Kidney (tissue), 14 donors: ENCODE data around the gene EVC2. TPM values are rescaled to one million over a fixed set of nuclear protein-coding genes. Genes with fewer than 3 reads are reported as not detected.
A peak's percentile ranks its signal among the peaks of the same experiment; 100 is the strongest.

Source experiments
- DNase-seq, 5 donors: peaks; one replicate each; pipeline ENCODE4 v3.0.0-alpha.2; 2013 to 2020
- FAIRE-seq: peaks from 2 replicates; lab custom pipeline; 2012; peaks lifted over from hg19 to GRCh38; lab: Jason Lieb, UNC
- H3K27ac ChIP-seq, 2 donors: one replicate each; pipeline ENCODE4 v1.7.0; 2013; ENCODE audit warnings: low read depth in 2 of 2, low read length in 2 of 2, inconsistent platforms in 1 of 2
- H3K27me3 ChIP-seq: one replicate; pipeline ENCODE4 v1.7.1; 2013; ENCODE audit warnings: low read length, inconsistent platforms; ENCODE audit not compliant: control insufficient read depth, insufficient read depth
- H3K36me3 ChIP-seq, 3 donors: one replicate each; pipeline versions ENCODE4 v1.7.0 to v1.7.1; 2013; ENCODE audit warnings: low read length in 3 of 3, control low read depth in 1 of 3, inconsistent platforms in 1 of 3; ENCODE audit not compliant: insufficient read depth in 3 of 3, control insufficient read depth in 2 of 3
- H3K4me1 ChIP-seq, 3 donors: one replicate each; pipeline versions ENCODE4 v1.7.0 to v1.7.1; 2013; ENCODE audit warnings: low read length in 3 of 3, inconsistent platforms in 1 of 3, low read depth in 1 of 3; ENCODE audit not compliant: control insufficient read depth in 2 of 3, insufficient read depth in 2 of 3
- H3K4me3 ChIP-seq, 3 donors: one replicate each; pipeline versions ENCODE4 v1.7.0 to v1.8.1; 2013; ENCODE audit warnings: low read length in 3 of 3, control low read depth in 1 of 3, inconsistent platforms in 1 of 3
- H3K9ac ChIP-seq, 3 donors: one replicate each; pipeline versions ENCODE4 v1.7.0 to v1.7.1; 2013; ENCODE audit warnings: low read length in 3 of 3, control low read depth in 1 of 3, inconsistent platforms in 1 of 3
- H3K9me3 ChIP-seq, 3 donors: one replicate each; pipeline versions ENCODE4 v1.7.0 to v1.7.1; 2013; ENCODE audit warnings: low read length in 3 of 3, control low read depth in 1 of 3, inconsistent platforms in 1 of 3; ENCODE audit not compliant: control insufficient read depth in 2 of 3, insufficient read depth in 1 of 3
- intact Hi-C: fragments of 100-400 bp; cut with DNase I; formaldehyde crosslinking; loops from one replicate; pipeline ENCODE4 v1.11.1; 2022
- polyA plus RNA-seq: library from polyadenylated mRNA; stranded (reverse); fragments of 350-450 nt; fragmentation: Illumina TruSeq; extraction: RNeasy Lipid Tissue Mini Kit (QIAGEN cat#74804); gene quantifications from one replicate; pipeline ENCODE4 v1.2.3, GENCODE V29; 2014; ENCODE audit warnings: low read depth, low replicate concordance; ENCODE audit not compliant: insufficient read depth
- total RNA-seq: library from RNA; stranded (reverse); fragmentation: NEBNext Ultra II Directional; extraction: Animal tissue kit (Norgen Biotek cat#: 25700); gene quantifications from one replicate; pipeline ENCODE4 v1.2.1, GENCODE V29; 2021
- TF ChIP-seq, protein P1 (sequence below): IDR thresholded peaks from 3 replicates; pipeline ENCODE4 v1.5.1; 2012; ENCODE audit warnings: mild to moderate bottlenecking, moderate library complexity, borderline replicate concordance; ENCODE audit not compliant: insufficient read depth; ENCODE audit errors: extremely low read depth
- donor health status: control.
- donor health status: control.
- donor health status: control.
- donor health status: control.
- donor health status: control.
- donor health status: DM: yes; HTN: yes; CAD: no.
- donor health status: Normal renal cell carcinoma (clear cell type).

The EVC2 gene
- total and polyA plus RNA-seq, 2 donors from 2014 or later: 1.6 to 8.7 TPM

- H3K36me3 ChIP-seq: peaks cover 3 to 12% (median 7%) of the 10 kb centered on the region in 3 donors
- TF ChIP-seq, protein P1, sequence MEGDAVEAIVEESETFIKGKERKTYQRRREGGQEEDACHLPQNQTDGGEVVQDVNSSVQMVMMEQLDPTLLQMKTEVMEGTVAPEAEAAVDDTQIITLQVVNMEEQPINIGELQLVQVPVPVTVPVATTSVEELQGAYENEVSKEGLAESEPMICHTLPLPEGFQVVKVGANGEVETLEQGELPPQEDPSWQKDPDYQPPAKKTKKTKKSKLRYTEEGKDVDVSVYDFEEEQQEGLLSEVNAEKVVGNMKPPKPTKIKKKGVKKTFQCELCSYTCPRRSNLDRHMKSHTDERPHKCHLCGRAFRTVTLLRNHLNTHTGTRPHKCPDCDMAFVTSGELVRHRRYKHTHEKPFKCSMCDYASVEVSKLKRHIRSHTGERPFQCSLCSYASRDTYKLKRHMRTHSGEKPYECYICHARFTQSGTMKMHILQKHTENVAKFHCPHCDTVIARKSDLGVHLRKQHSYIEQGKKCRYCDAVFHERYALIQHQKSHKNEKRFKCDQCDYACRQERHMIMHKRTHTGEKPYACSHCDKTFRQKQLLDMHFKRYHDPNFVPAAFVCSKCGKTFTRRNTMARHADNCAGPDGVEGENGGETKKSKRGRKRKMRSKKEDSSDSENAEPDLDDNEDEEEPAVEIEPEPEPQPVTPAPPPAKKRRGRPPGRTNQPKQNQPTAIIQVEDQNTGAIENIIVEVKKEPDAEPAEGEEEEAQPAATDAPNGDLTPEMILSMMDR: no peak
- H3K27ac ChIP-seq: no peak overlapping the region
- H3K27me3 ChIP-seq: no peaks in the 10 kb centered on the region
- intact Hi-C loops: no loop called here
- peaks cover 0 to under 1% (median 0%) of the 10 kb centered on the region in 3 donors for H3K4me1 ChIP-seq
- no peaks in the 10 kb centered on the region for H3K9me3 ChIP-seq
- no peak overlapping the region for H3K4me3 ChIP-seq
- FAIRE-seq (no peak), DNase-seq (no peak)
- H3K9ac ChIP-seq: no peak overlapping the region
Observed at GRCh38 chr4:5532100-5532499, 176.3 kb downstream of the EVC2 start.

DNA sequence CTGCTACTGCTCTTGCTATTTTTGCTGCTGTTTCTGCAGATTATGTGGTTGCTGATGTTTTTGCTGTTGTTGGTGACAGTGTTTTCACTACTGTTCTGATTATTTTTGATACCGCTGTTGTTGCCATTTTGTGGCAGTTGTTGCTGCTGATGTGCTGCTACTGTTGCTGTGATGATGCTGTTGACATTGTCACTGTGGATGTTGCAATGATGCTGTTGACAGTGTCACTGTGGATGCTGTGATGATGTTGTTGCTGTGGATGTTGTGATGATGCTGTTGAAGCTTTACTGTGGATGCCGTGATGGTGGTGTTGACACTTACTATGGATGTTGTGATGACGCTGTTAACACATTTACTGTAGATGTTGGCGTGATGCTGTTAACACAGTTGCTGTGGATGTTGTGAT lies 180.3 kb downstream of the EVC2 start:
- Histone ChIP-seq H3K9ac (no peak overlapping the region), H3K9me3 (no peaks in the 10 kb centered on the region), H3K4me1 (peaks cover 2 to 18% (median 6%) of the 10 kb centered on the region in 3 donors), H3K27ac (no peak overlapping the region), H3K4me3 (no peak overlapping the region), H3K27me3 (no peaks in the 10 kb centered on the region), H3K36me3 (peaks cover 3 to 7% (median 7%) of the 10 kb centered on the region in 3 donors)
- intact Hi-C loops: no loop called here
- TF ChIP-seq, protein P1: no peak
- no peak for FAIRE-seq
- DNase-seq: peak in 1 of 5 donors; percentile 1

GRCh38 chr4:5527211-5527610 lies 181.1 kb downstream of the EVC2 start:
- intact Hi-C loops: no loop called here
- no peak overlapping the region for H3K27ac ChIP-seq
- no peak overlapping the region for H3K9ac ChIP-seq
- peaks cover 3 to 7% (median 7%) of the 10 kb centered on the region in 3 donors for H3K36me3 ChIP-seq
- H3K27me3 ChIP-seq: no peaks in the 10 kb centered on the region
- TF ChIP-seq, protein P1: no peak
- H3K9me3 ChIP-seq: no peaks in the 10 kb centered on the region
- DNase-seq: peak in 2 of 5 donors; percentile 5 to 49
- FAIRE-seq: no peak
- H3K4me1 ChIP-seq: peaks cover 2 to 18% (median 6%) of the 10 kb centered on the region in 3 donors
- H3K4me3 ChIP-seq: no peak overlapping the region
